Keratinocyte (primary cell): ENCODE results near the gene CDC40. TPM values are rescaled to one million over a fixed set of nuclear protein-coding genes. Genes with fewer than 3 reads are reported as not detected.

ENCODE experiments used
- DNase-seq: peaks from one replicate; pipeline ENCODE4 v3.0.0-alpha.2; 2011; ENCODE audit warnings: low read depth, missing footprints, low spot score
- FAIRE-seq: peaks from 2 replicates; lab custom pipeline; 2011; peaks lifted over from hg19 to GRCh38; lab: Jason Lieb, UNC
- H2AFZ ChIP-seq: 2 replicates; pipeline ENCODE4 v1.6.0; 2012; ENCODE audit warnings: low read length, control low read depth, inconsistent platforms; ENCODE audit not compliant: control insufficient read depth
- H3K27ac ChIP-seq: 2 replicates; pipeline ENCODE4 v1.5.1; 2011; ENCODE audit warnings: low read length; ENCODE audit not compliant: control insufficient read depth, insufficient read depth
- H3K27me3 ChIP-seq: 3 replicates; pipeline ENCODE4 v1.6.0; 2011; ENCODE audit warnings: low read length; ENCODE audit not compliant: control insufficient read depth, insufficient read depth; ENCODE audit errors: extremely low read depth
- H3K36me3 ChIP-seq, 2 experiments: 2 replicates in 1 of 2; 3 replicates in 1 of 2; pipeline ENCODE4 v1.5.1; 2011; ENCODE audit warnings: low read length in 2 of 2, mild to moderate bottlenecking in 1 of 2; ENCODE audit not compliant: control insufficient read depth in 2 of 2, insufficient read depth in 2 of 2; ENCODE audit errors: extremely low read depth in 1 of 2
- H3K4me1 ChIP-seq: 3 replicates; pipeline ENCODE4 v1.5.1; 2011; ENCODE audit warnings: low read length; ENCODE audit not compliant: control insufficient read depth, insufficient read depth; ENCODE audit errors: extremely low read depth
- H3K4me2 ChIP-seq: 3 replicates; pipeline ENCODE4 v1.6.0; 2011; ENCODE audit warnings: low read depth, low read length; ENCODE audit not compliant: control insufficient read depth, insufficient read depth; ENCODE audit errors: extremely low read depth
- H3K4me3 ChIP-seq, 3 experiments: fragments of 200-600 bp in 1 of 3; sonication (generic) in 1 of 3; 2 replicates in 2 of 3; 3 replicates in 1 of 3; pipeline ENCODE4 v1.5.1; 2011 to 2016; ENCODE audit warnings: low read length in 3 of 3, mild to moderate bottlenecking in 3 of 3, control low read depth in 2 of 3, inconsistent platforms in 1 of 3, low read depth in 1 of 3, mixed read lengths in 1 of 3, mixed run types in 1 of 3, moderate library complexity in 1 of 3; ENCODE audit not compliant: control insufficient read depth in 2 of 3, insufficient read depth in 2 of 3; ENCODE audit errors: extremely low read depth in 1 of 3
- H3K79me2 ChIP-seq: 2 replicates; pipeline ENCODE4 v1.6.0; 2012; ENCODE audit warnings: low read length; ENCODE audit not compliant: control insufficient read depth, insufficient read depth
- H3K9ac ChIP-seq: 3 replicates; pipeline ENCODE4 v1.6.0; 2011; ENCODE audit warnings: low read length; ENCODE audit not compliant: control insufficient read depth, insufficient read depth; ENCODE audit errors: extremely low read depth
- H3K9me1 ChIP-seq: 3 replicates; pipeline ENCODE4 v1.6.0; 2011; ENCODE audit warnings: low read length; ENCODE audit not compliant: control insufficient read depth, insufficient read depth; ENCODE audit errors: extremely low read depth
- H3K9me3 ChIP-seq: 2 replicates; pipeline ENCODE4 v1.5.1; 2012; ENCODE audit warnings: low read depth, low read length; ENCODE audit not compliant: control insufficient read depth
- H4K20me1 ChIP-seq: 3 replicates; pipeline ENCODE4 v1.6.0; 2011; ENCODE audit warnings: low read length; ENCODE audit not compliant: control insufficient read depth, insufficient read depth; ENCODE audit errors: extremely low read depth
- EZH2 ChIP-seq: IDR thresholded peaks from one replicate; pipeline ENCODE4 v1.6.1; 2012; ENCODE audit warnings: inconsistent platforms, mild to moderate bottlenecking, low read length, moderate library complexity
- dilution Hi-C: fragments of 300-500 bp; cut with MboI; formaldehyde crosslinking; loops from one replicate; pipeline ENCODE4 v1.7.0; 2020; ENCODE audit warnings: low sequenced_read_pairs; ENCODE audit not compliant: extremely low pct_ligation_motif_present
- polyA plus RNA-seq, 5 experiments: library from polyadenylated mRNA; depleted of rRNA in 3 of 5; stranded (reverse) in 3 of 5; stranded (forward) in 1 of 5; unstranded in 1 of 5; fragments of >200 nt; gene quantifications; 1 replicate in 1 of 5; 2 replicates in 3 of 5; 3 replicates in 1 of 5; pipeline versions ENCODE4 v1.2.1 to v1.2.3, GENCODE V29; 2011 to 2012; ENCODE audit warnings: missing spikeins in 2 of 5, low read depth in 1 of 5, low replicate concordance in 1 of 5
- TF ChIP-seq, protein P1 (sequence below), 3 experiments: IDR thresholded peaks in 1 of 3; conservative IDR thresholded peaks in 1 of 3; optimal IDR thresholded peaks in 1 of 3; 2 replicates in 2 of 3; 3 replicates in 1 of 3; pipeline versions ENCODE3 to v1.5.1; 2011; ENCODE audit warnings: low read length in 3 of 3, mild to moderate bottlenecking in 3 of 3, moderate library complexity in 2 of 3, control low read depth in 1 of 3, inconsistent platforms in 1 of 3; ENCODE audit not compliant: insufficient read depth in 2 of 3; ENCODE audit errors: extremely low read depth in 1 of 3

The CDC40 gene
- polyA plus RNA-seq, 1 donor (not counting 4 experiments of a cell fraction or from before 2014, with no cell fraction given): 15.8 TPM

- Histone ChIP-seq H3K9ac (no peak overlapping the region), H3K4me1 (peaks cover 11% of the 10 kb centered on the region), H3K27ac (no peak overlapping the region), H3K36me3 (peaks cover 0 to 5% of the 10 kb centered on the region in 2 experiments), H3K4me2 (no peak overlapping the region), H3K9me3 (no peaks in the 10 kb centered on the region), H4K20me1 (no peaks in the 10 kb centered on the region), H3K79me2 (peaks cover 2% of the 10 kb centered on the region), H3K4me3 (no peak overlapping the region), H2AFZ (no peak overlapping the region), H3K9me1 (no peaks in the 10 kb centered on the region), H3K27me3 (no peaks in the 10 kb centered on the region)
- TF ChIP-seq, protein P1, sequence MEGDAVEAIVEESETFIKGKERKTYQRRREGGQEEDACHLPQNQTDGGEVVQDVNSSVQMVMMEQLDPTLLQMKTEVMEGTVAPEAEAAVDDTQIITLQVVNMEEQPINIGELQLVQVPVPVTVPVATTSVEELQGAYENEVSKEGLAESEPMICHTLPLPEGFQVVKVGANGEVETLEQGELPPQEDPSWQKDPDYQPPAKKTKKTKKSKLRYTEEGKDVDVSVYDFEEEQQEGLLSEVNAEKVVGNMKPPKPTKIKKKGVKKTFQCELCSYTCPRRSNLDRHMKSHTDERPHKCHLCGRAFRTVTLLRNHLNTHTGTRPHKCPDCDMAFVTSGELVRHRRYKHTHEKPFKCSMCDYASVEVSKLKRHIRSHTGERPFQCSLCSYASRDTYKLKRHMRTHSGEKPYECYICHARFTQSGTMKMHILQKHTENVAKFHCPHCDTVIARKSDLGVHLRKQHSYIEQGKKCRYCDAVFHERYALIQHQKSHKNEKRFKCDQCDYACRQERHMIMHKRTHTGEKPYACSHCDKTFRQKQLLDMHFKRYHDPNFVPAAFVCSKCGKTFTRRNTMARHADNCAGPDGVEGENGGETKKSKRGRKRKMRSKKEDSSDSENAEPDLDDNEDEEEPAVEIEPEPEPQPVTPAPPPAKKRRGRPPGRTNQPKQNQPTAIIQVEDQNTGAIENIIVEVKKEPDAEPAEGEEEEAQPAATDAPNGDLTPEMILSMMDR (optimal IDR thresholded peaks at IDR 0.05 in 1 of 3, IDR thresholded peaks at IDR 0.05 in 1 of 3, conservative IDR thresholded peaks at IDR 0.05 in 1 of 3; ENCODE audit: extremely low read depth in 1 of 3, insufficient read depth in 2 of 3, low read length in 3 of 3): no peak
- FAIRE-seq: no peak
- no peak for DNase-seq
- dilution Hi-C loops: no loop called here
Observed at GRCh38 chr6:110139052-110139451, 41.2 kb upstream of the CDC40 start.

GRCh38 chr6:110140650-110141049 is 39.6 kb upstream of the CDC40 start:
- Histone ChIP-seq H3K4me1 (peaks cover 11% of the 10 kb centered on the region), H3K9me1 (no peaks in the 10 kb centered on the region), H3K36me3 (peaks cover 0 to 5% of the 10 kb centered on the region in 2 experiments), H4K20me1 (no peaks in the 10 kb centered on the region), H3K27ac (peak overlapping the region; percentile 90), H3K4me3 (no peak overlapping the region), H3K9me3 (no peaks in the 10 kb centered on the region), H2AFZ (no peak overlapping the region), H3K79me2 (peaks cover 2% of the 10 kb centered on the region), H3K4me2 (no peak overlapping the region), H3K27me3 (no peaks in the 10 kb centered on the region), H3K9ac (no peak overlapping the region)
- TF ChIP-seq, protein P1 (optimal IDR thresholded peaks at IDR 0.05 in 1 of 3, IDR thresholded peaks at IDR 0.05 in 1 of 3, conservative IDR thresholded peaks at IDR 0.05 in 1 of 3; ENCODE audit: extremely low read depth in 1 of 3, insufficient read depth in 2 of 3, low read length in 3 of 3): no peak
- no peak for TF ChIP-seq EZH2
- peak; percentile 17 for DNase-seq
- peak; percentile 94 for FAIRE-seq
- dilution Hi-C loops: no loop called here
